ENCODE measurements around the gene GDPD3.
"Not testable (repeated sequence)": the region's sequence is repeated elsewhere in the genome, so short reads cannot be mapped to it uniquely, and the experiment has no call there.

Gene GDPD3

DNA sequence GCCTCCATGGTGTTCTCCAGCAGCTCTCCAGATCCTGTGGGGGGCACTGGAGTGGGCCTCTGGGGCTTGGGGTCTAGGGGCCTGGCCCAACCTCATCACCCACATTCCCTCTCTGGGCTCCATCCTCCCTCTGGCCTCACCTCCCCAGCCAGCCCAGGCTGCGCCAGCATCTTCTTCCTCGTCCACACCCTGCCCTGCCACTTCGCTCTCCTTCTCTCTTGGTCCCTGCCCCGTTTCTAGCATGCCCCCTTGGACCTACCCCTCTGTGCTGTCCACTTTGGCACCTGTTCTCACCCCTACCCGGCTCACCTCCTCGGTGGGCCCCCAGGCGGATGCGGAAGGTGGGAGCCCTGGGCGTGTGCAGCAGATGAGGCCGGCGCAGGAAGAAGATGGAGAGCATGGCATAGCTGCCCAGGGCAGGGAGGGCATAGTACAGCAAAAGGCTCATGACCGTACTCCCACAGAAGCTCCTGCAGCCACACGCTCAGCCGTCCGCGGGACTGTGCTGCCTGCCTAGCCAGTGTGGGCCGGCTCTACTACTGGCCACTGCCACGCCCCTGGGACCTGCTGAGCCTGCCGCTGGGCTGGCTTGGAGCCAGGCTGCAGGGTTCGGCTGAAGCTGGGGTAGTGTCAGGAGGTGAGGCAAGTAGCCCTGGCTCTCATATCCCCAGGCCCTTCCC, at the start of gene GDPD3:
Gene GDPD3 (minus strand): TSS at position 507 of the 680 bp plus-strand sequence. CDS start 59 bp downstream, at position 448.
- DNase-seq, result no peak

DNA sequence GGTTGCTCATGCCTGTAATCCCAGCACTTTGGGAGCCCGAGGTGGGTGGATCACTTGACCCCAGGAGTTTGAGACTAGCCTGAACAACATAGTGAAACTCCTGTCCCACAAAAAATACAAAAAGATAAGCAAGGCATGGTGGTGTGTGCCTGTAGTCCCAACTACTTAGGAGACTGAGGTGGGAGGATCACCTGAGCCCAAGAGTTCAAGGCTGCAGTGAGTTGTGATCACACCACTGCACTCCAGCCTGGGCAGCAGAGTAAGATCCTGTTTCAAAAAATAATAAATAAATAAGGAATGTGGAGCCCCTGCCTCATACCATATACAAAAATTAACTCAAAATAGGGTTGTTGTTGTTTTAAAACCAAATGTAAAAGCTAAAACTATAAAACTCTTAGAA, 43.9 kb upstream of the GDPD3 start:
- DNase-seq, result no peak

GRCh38 chr16:30155188-30155587, 41.9 kb upstream of the GDPD3 start:
- DNase-seq, result no peak

GRCh38 chr16:30152517-30152916, 39.2 kb upstream of the GDPD3 start:
- DNase-seq, result no peak

DNA sequence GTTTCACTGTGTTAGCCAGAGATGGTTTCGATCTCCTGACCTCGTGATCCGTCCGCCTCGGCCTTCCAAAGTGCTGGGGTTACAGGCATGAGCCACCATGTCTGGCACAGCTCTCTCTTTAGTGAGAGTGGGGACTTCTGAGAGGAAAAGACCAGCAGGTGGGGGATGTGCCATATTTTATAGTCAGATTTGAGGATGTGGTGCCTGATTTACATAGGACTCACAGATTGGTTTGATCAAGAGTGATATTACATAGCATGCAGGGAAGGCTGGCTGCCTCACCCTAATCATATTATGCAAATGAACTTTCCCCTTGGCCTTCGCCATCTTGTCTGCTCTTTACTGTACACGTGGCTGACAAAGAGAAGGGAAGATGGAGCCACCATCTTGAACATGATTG, 37.8 kb upstream of the GDPD3 start:
- no peak for DNase-seq

DNA sequence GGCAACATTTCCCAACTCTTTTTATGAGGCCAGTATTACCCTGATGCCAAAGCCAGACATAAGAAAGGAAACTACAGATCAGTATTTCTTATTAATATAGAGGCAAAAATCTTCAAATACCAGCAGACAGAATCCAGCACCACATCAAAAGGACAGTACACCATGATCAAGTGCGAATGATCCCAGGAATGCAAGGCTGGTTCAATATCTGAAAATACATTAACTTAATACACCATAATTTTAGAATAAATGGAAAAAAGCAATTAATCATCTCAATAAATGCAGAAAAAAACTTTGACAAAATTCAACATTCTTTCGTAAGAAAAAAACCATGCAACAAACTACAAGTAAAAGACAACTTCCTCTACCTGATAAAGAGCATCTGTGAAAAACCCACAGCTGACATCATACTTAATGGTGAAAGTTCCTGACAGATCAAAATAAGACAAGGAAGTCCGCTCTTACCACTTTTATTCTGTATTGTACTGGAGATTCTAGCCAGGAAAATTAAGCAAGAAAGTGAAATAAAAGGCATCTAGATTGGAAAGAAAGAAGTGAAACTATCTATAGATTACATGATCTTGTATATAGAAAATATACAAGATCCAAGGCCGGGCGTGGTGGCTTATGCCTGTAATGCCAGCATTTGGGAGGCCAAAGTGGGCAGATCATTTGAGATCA, 36.1 kb upstream of the GDPD3 start:
- DNase-seq, result no peak

DNA sequence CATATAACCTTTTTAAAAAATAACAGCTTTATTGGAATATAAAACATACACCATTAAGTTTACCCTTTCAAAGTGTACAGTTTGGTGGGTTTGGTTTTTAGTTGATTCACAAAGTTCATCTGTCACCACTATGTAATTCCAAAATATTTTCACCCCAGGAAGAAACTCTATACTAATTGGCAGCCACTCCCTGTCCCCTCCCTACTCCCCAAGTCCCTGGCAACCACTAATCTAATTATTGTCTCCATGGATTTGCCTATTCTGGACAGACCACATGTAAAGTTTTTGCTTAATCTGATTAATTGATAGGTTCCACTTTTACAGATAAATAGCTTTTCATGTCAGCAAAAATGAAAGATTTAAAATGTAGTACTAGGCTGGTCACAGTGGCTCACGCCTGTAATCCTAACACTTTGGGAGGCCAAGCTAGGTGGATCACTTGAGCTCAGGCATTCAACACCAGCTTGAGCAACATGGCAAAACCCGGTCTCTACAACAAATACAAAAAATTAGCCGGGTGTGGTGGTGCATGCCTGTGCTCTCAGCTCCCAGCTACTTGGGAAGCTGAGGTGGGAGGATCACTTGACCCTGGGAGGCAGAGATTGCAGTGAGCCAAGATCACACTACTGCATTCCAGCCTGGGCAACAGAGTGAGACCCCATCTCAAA, 34.6 kb upstream of the GDPD3 start:
- DNase-seq, result no peak

DNA sequence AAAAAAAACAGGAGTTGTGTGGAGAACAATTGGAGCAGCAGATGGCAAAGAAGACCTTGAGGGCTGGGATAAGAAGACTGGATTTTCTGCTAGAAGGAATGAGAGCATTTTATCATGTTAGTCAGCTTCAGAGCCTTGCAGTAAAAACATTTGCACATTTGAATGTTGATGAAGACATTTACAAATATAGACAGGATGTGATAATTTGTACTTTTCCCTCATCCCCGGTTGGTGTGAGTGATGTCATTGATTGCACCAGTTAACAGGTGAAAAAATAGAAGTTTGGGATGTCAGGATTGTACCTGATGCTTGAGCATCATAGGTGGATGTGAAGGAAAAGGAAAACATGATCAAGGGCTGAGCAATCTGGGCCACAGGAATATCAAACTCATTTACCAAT, 32.3 kb upstream of the GDPD3 start:
- DNase-seq, result no peak

- no peak for DNase-seq
Measured at GRCh38 chr16:30144917-30145316, 31.6 kb upstream of the GDPD3 start.

DNA sequence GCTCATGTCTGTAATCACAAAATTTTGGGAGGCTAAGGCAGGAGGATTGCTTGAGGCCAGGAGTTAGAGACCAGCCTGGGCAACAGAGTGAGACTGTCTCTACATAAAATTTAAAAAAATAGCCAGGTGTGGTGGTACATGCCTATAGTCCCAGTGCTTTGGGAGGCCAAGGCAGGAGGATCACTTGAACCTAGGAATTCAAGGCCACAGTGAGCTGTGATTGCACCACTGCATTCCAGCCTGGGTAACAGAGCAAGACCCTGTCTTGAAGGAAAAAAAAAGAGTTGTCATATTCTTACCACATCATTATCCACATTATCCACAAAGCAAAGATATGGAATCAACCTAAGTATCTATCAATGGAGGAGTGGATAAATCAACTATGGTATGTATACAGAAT, 30.7 kb upstream of the GDPD3 start:
- DNase-seq, result no peak

DNA sequence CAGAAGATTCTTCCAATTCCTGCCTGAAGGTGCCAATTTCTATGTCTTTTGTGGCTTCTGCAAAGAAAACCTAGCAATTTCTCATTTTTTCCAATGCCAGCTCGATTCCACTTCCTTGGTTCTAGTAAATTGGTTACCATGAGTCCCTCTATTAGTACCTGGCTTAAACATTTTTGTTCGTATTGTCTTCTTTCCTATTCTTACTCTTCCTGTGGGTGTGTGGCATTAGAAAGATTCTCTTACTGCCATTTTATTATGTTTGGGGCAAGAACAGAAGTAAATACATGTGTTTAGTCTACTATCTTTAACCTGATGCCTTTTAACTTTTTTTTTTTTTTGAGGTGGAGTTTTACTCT, 30.0 kb upstream of the GDPD3 start:
- no peak for DNase-seq

- no peak for DNase-seq
Measured at GRCh38 chr16:30142672-30143346, 29.5 kb upstream of the GDPD3 start.

- DNase-seq, result no peak
Measured at GRCh38 chr16:30141750-30142149, 28.4 kb upstream of the GDPD3 start.

DNA sequence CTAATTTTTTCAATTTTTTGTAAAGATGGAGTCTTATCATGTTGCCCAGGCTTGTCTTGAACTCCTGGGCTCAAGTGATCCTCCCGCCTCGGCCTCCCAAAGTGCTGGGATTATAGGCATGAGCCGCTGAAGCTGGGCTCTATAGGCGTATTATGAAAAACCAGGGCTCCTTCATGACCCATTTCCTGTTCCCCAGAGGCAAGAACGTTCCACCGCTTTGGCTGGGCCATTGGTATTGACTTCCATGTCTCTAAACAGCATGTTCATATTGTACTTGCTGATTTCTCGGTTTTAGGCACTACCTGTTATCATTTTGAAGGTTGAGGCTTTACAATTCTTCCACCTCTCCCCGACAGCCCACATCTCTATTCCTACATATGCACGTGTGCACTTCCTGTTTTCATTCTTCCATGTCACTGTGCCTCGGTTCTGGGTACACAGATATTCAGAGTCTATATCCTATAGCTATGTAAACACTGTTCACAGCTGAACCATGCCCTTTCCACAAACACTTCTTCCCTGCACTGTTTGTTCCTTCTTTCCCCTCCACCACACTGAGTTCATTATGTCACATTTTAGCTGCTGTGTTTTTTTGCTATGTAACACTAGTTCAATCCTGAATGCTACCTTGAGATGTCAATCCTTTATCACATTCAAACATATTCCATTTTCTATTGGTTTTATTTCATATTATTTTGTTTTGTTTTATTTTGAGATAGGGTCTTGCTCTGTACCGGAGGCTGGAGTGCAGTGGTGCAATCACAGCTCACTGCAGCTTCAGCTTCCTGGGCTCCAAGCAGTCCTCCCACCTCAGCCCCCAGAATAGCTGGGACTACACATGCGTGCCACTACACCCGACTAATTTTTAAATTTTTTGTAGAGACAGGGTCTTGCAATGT, 26.5 kb upstream of the GDPD3 start:
- DNase-seq, result no peak

DNA sequence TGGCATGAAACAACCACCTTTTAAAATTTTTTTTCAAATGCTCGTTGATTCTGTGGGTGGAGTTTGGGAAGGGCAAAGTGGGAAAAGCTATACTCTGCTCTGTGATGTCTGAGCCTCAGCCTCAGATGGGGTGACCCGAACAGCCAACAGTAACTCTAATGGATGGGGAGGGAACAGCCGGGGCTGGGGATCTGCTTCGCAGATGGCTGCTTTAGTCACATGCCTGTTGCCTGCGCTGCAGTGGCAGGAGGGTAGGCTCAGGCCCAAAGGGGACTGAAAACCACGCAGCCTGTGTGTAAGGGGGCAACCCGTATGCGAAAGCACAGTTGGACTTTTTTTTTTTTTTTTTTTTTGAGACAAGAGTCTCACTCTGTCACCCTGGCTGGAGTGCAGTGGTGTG, 24.6 kb upstream of the GDPD3 start:
- no peak for DNase-seq

DNA sequence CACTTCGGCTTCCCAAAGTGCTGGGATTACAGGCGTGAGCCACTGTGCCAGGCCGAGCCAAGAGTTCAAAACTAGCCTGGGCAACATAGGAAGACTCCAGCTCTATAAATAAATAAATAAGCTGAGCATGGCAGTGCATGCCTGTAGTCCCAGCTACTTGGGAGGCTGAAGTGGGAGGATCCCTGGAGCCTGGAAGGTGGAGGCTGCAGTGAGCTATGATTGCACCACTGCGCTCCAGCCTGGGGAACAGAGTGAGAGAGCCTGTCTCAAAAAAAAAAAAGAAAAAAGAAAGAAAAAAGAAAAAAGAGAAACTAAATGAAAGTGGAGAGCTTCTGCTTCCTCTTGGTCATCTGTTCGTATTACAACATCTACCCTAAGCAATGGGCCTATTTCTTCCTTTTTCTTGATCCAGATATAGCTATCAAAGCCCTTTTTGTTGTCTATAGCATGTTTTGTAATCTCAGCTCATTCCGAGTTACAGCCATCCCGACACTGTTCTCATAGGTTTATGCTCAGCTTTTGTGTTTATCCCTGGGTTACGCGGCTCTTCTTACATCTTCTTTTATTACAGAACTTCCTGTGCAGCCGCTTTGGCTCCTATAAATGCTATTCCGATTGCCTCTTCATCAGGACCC, 23.8 kb upstream of the GDPD3 start:
- DNase-seq, result no peak

DNA sequence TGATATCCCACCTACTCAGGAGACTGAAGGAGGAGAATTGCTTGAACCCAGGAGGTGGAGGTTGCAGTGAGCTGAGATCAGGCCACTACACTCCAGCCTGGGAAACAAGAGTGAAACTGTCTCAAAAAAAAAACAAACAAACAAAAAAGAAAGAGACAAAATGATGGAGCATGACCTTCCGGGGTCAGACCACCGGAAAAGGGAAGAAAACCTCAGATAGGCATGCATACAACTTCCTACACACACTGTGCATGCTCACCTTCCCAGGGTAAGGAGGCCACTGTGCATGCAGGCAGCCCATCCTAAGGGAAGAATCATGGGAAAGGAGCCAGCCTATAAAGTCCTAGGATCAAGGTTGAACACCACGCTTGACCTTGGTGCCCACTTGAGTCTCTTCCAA, 19.3 kb upstream of the GDPD3 start:
- DNase-seq, result no peak

- no peak for DNase-seq
Measured at GRCh38 chr16:30131869-30132475, 18.6 kb upstream of the GDPD3 start.

DNA sequence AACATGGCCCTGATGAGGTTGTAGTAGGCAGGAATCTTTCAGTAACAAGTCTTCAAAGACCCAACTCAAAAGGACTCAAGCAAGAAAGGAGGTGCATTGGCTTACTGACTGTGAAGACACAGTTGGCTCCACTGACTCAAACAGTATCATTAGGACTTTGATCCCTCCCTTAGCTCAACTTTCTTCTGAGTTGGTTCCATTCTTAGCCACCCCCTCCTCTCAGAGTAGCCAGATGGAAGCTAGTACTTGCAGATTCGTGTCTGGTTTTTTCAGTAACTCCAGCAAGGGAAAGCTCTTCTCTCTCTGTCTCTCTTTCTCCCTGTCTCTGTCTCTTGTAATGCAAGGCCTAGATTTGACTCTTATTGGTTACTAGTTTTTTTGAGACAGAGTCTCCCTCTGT, 14.7 kb upstream of the GDPD3 start:
- no peak for DNase-seq

GRCh38 chr16:30125690-30126089, 12.4 kb upstream of the GDPD3 start:
- not testable (repeated sequence) for DNase-seq

- DNase-seq, result no peak
Measured at GRCh38 chr16:30124985-30125379, 11.6 kb upstream of the GDPD3 start.
